ENCODE data around the gene PEX14.

- TF ChIP-seq CTCF (IDR thresholded peaks at IDR 0.05): no peak
- no peak for TF ChIP-seq REST (IDR thresholded peaks at IDR 0.05; ENCODE audit: insufficient read depth in 1 of 2, low read depth in 2 of 2, low read length in 1 of 2)
- TF ChIP-seq SIN3A (IDR thresholded peaks at IDR 0.05; ENCODE audit: borderline replicate concordance, insufficient read depth, low read depth, low read length): no peak
- no peak for TF ChIP-seq TCF7L2 (IDR thresholded peaks at IDR 0.05; ENCODE audit: low read depth, low read length)
- TF ChIP-seq POLR2AphosphoS5 (IDR thresholded peaks at IDR 0.05; ENCODE audit: low read depth, low read length): no peak
Observed at GRCh38 chr1:10498231-10498630, 23.5 kb downstream of the PEX14 start.

Measured in Panc1 (cell line).